Heart right ventricle (tissue), 16 donors: ENCODE results near the gene TMPRSS2. TPM values are rescaled to one million over a fixed set of nuclear protein-coding genes. Genes with fewer than 3 reads are reported as not detected.
A peak's percentile ranks its signal among the peaks of the same experiment; 100 is the strongest.

Source experiments
- ATAC-seq, 8 donors: fragments of 200-7000 bp; cut with Tn5 transposase; one replicate each; pipeline ENCODE4 v1.9.1; 2020; ENCODE audit warnings: mild to moderate bottlenecking in 8 of 8, moderate library complexity in 8 of 8, moderate number of reproducible peaks in 1 of 8
- DNase-seq, 2 donors: peaks; one replicate each; pipeline ENCODE4 v3.0.0-alpha.2; 2020
- H3K27ac ChIP-seq, 10 donors: fragments of 200-600 bp; sonication (generic) in 2 of 10; one replicate each; pipeline versions ENCODE4 v1.5.0 to v1.8.0; 2020 to 2022; ENCODE audit warnings: mild to moderate bottlenecking in 3 of 10
- H3K27me3 ChIP-seq, 7 donors: fragments of 200-600 bp; one replicate each; pipeline ENCODE4 v1.8.0; 2021 to 2022; ENCODE audit warnings: mild to moderate bottlenecking in 2 of 7
- H3K36me3 ChIP-seq, 9 donors: fragments of 200-600 bp; sonication (generic) in 1 of 9; one replicate each; pipeline versions ENCODE4 v1.5.0 to v1.8.0; 2020 to 2022; ENCODE audit warnings: mild to moderate bottlenecking in 2 of 9
- H3K4me1 ChIP-seq, 9 donors: fragments of 200-600 bp; sonication (generic) in 1 of 9; one replicate each; pipeline versions ENCODE4 v1.5.0 to v1.8.0; 2020 to 2022; ENCODE audit warnings: mild to moderate bottlenecking in 4 of 9
- H3K4me3 ChIP-seq, 10 donors: fragments of 200-600 bp; sonication (generic) in 2 of 10; one replicate each; pipeline versions ENCODE4 v1.5.0 to v1.8.0; 2020 to 2022; ENCODE audit warnings: mild to moderate bottlenecking in 7 of 10, moderate library complexity in 2 of 10
- H3K9me3 ChIP-seq, 11 donors: fragments of 200-600 bp in 10 of 11; sonication (generic) in 2 of 11; one replicate each; pipeline versions ENCODE4 v1.5.0 to v1.8.0; 2013 to 2022; ENCODE audit warnings: mild to moderate bottlenecking in 2 of 11, control low read depth in 1 of 11, moderate library complexity in 1 of 11
- CTCF ChIP-seq, 9 donors: fragments of 200-600 bp; sonication (generic) in 2 of 9; IDR thresholded peaks; one replicate each; pipeline versions ENCODE4 v1.5.0 to v1.8.0; 2021 to 2022; ENCODE audit warnings: antibody characterized with exemption in 9 of 9, mild to moderate bottlenecking in 5 of 9, moderate library complexity in 1 of 9
- WGBS, 2 donors: extraction: QIAGEN DNeasy Blood & Tissue Kit; methylation state at CpG; one replicate each; pipeline ENCODE4 v1.1.7; 2013; ENCODE audit warnings: inconsistent platforms in 1 of 2; 5-methylcytosine and 5-hydroxymethylcytosine counted together
- intact Hi-C, 10 donors: fragments of 100-400 bp; cut with DNase I; formaldehyde crosslinking; loops; one replicate each; pipeline versions ENCODE4 v1.11.1 to v1.14.2; 2022
- polyA plus RNA-seq, 2 donors: library from polyadenylated mRNA; stranded (reverse); fragments of 200-250 nt; gene quantifications; one replicate each; pipeline ENCODE4 v1.2.3, GENCODE V29; 2013
- total RNA-seq, 10 donors: library from RNA; stranded (reverse); fragmentation: NEBNext Ultra II Directional in 3 of 10; extraction: Animal tissue kit (Norgen Biotek cat#: 25700) in 3 of 10; gene quantifications; one replicate each; pipeline versions ENCODE4 v1.2.1 to v1.2.4, GENCODE V29; 2021 to 2023
- donor health status: Arrhythmogenic right ventricular cardiomyopathy.
- donor health status: ischemic (EF 13 %, LVEDD 7.1; RV severe dilation, severe dysfunction).
- donor health status: healthy with polysubstance abuse.
- donor health status: DM: no; HTN: yes; CAD: no.
- donor health status: DM: no; HTN: no; CAD: no.
- donor health status: ischemic (EF 25% LVEDD 6.9; RV normal size, moderate dysfunction).
- donor health status: ischemic (EF 25% LVEDD 5.7; RV mildly dilated, moderate dysfunction).
- donor health status: healthy.
- donor health status: DM: yes; HTN: yes; CAD: no.
- donor health status: Ischemic cardiomyopathy.
- donor health status: ischemic (EF 35%, LVEDD 5.7; RV mildly dilated, moderate dysfunction).
- donor health status: nonischemic (EF 11% LVEDD 7.7; RV severe dilation, severe dysfunction).
- donor health status: DM: yes; HTN: yes; CAD: no.
- donor health status: PGD.
- donor health status: ischemic (EF 29% LVEDD 5.4; RV normal size, mild dysfunction).
- donor health status: nonischemic (EF 23%, LVEDD 6.1; RV moderate dilation, normal function).

TMPRSS2 gene
- total and polyA plus RNA-seq, 12 donors: 0.03 TPM; not detected in 11

- intact Hi-C loops: no loop called here
- DNase-seq (no peak), ATAC-seq (no peak)
- Histone ChIP-seq H3K9me3 (no peaks in the 10 kb centered on the region), H3K27ac (no peak overlapping the region), H3K27me3 (peaks cover 12 to 76% (median 61%) of the 10 kb centered on the region in 7 donors), H3K36me3 (no peaks in the 10 kb centered on the region), H3K4me3 (no peak overlapping the region), H3K4me1 (peaks cover 0 to 20% (median 15%) of the 10 kb centered on the region in 9 donors)
- TF ChIP-seq CTCF (IDR thresholded peaks at IDR 0.05): no peak
- WGBS, 2 donors: 55 to 57% methylated on average over 3 of the region's 3 CpGs
Measured at GRCh38 chr21:41509733-41510132, 1.8 kb upstream of the TMPRSS2 start.

GRCh38 chr21:41509145-41509496, 1.2 kb upstream of the TMPRSS2 start:
- TF ChIP-seq CTCF (IDR thresholded peaks at IDR 0.05): no peak
- H3K27me3 ChIP-seq: peaks cover 12 to 82% (median 67%) of the 10 kb centered on the region in 7 donors
- DNase-seq (no peak), ATAC-seq (no peak)
- no peak overlapping the region for H3K4me3 ChIP-seq
- H3K36me3 ChIP-seq: no peaks in the 10 kb centered on the region
- no peaks in the 10 kb centered on the region for H3K9me3 ChIP-seq
- H3K27ac ChIP-seq: no peak overlapping the region
- peaks cover 0 to 20% (median 15%) of the 10 kb centered on the region in 9 donors for H3K4me1 ChIP-seq
- intact Hi-C loops: no loop called here
- WGBS, 2 donors: 56% methylated on average over 7 of the region's 7 CpGs

- Histone ChIP-seq H3K9me3 (no peaks in the 10 kb centered on the region), H3K36me3 (no peaks in the 10 kb centered on the region), H3K4me3 (peak overlapping the region in 8 of 10 donors; percentile 9 to 38 (median 30)), H3K27me3 (peaks cover 12 to 85% (median 69%) of the 10 kb centered on the region in 7 donors), H3K4me1 (peaks cover 0 to 20% (median 15%) of the 10 kb centered on the region in 9 donors), H3K27ac (no peak overlapping the region)
- 4 to 7% methylated on average over 27 to 28 of the region's 28 CpGs for WGBS, 2 donors
- no peak for TF ChIP-seq CTCF (IDR thresholded peaks at IDR 0.05)
- ATAC-seq (peak in 2 of 8 donors; percentile 29 to 48), DNase-seq (no peak)
- intact Hi-C loops: no loop called here
Measured at GRCh38 chr21:41508415-41509144, 622 bp upstream of the TMPRSS2 start.

GRCh38 chr21:41506611-41507520, 1.1 kb downstream of the TMPRSS2 start:
- peak overlapping the region in 8 of 10 donors; percentile 5 to 38 (median 28) for H3K4me3 ChIP-seq
- no peak for TF ChIP-seq CTCF (IDR thresholded peaks at IDR 0.05)
- no peaks in the 10 kb centered on the region for H3K36me3 ChIP-seq
- H3K27me3 ChIP-seq: peaks cover 12 to 88% (median 70%) of the 10 kb centered on the region in 7 donors
- ATAC-seq (peak in 2 of 8 donors; percentile 13 to 31), DNase-seq (no peak)
- intact Hi-C loops: no loop called here
- peaks cover 0 to 20% (median 15%) of the 10 kb centered on the region in 9 donors for H3K4me1 ChIP-seq
- WGBS, 2 donors: 2 to 3% methylated on average over 64 of the region's 64 CpGs
- no peaks in the 10 kb centered on the region for H3K9me3 ChIP-seq
- no peak overlapping the region for H3K27ac ChIP-seq
